ENCODE results near the gene PTPN20.

Gene PTPN20

GRCh38 chr10:47028466-47028865, 117.2 kb downstream of the PTPN20 start:
- DNase-seq (ENCODE audit: extremely low read depth, insufficient read length): no peak
- Histone ChIP-seq H3K4me3 (replicated peaks; ENCODE audit: low read depth, low read length) (no peak overlapping the region), H3K27me3 (replicated peaks; ENCODE audit: control insufficient read depth, insufficient read depth, low read length) (peaks cover 2% of the 10 kb centered on the region), H3K36me3 (ENCODE audit: control insufficient read depth, insufficient read depth, low read length) (no peaks in the 10 kb centered on the region)
- TF ChIP-seq CTCF (IDR thresholded peaks at IDR 0.05; ENCODE audit: insufficient read depth, low read length, poor library complexity, severe bottlenecking): no peak

- H3K36me3 ChIP-seq (ENCODE audit: control insufficient read depth, insufficient read depth, low read length): no peaks in the 10 kb centered on the region
- H3K27me3 ChIP-seq (replicated peaks; ENCODE audit: control insufficient read depth, insufficient read depth, low read length): peaks cover 2% of the 10 kb centered on the region
- TF ChIP-seq CTCF (IDR thresholded peaks at IDR 0.05; ENCODE audit: insufficient read depth, low read length, poor library complexity, severe bottlenecking): no peak
- H3K4me3 ChIP-seq (replicated peaks; ENCODE audit: low read depth, low read length): no peak overlapping the region
- no peak for DNase-seq (ENCODE audit: extremely low read depth, insufficient read length)
Observed at GRCh38 chr10:47029181-47030009, 118.2 kb downstream of the PTPN20 start.

GRCh38 chr10:47030191-47030703, 119.0 kb downstream of the PTPN20 start:
- no peak for DNase-seq (ENCODE audit: extremely low read depth, insufficient read length)
- peaks cover 2% of the 10 kb centered on the region for H3K27me3 ChIP-seq (replicated peaks; ENCODE audit: control insufficient read depth, insufficient read depth, low read length)
- no peaks in the 10 kb centered on the region for H3K36me3 ChIP-seq (ENCODE audit: control insufficient read depth, insufficient read depth, low read length)
- no peak overlapping the region for H3K4me3 ChIP-seq (replicated peaks; ENCODE audit: low read depth, low read length)
- TF ChIP-seq CTCF (IDR thresholded peaks at IDR 0.05; ENCODE audit: insufficient read depth, low read length, poor library complexity, severe bottlenecking): no peak

- no peak overlapping the region for H3K4me3 ChIP-seq (replicated peaks; ENCODE audit: low read depth, low read length)
- no peak for DNase-seq (ENCODE audit: extremely low read depth, insufficient read length)
- H3K27me3 ChIP-seq (replicated peaks; ENCODE audit: control insufficient read depth, insufficient read depth, low read length): peaks cover 2% of the 10 kb centered on the region
- TF ChIP-seq CTCF (IDR thresholded peaks at IDR 0.05; ENCODE audit: insufficient read depth, low read length, poor library complexity, severe bottlenecking): peak; percentile 31
- no peaks in the 10 kb centered on the region for H3K36me3 ChIP-seq (ENCODE audit: control insufficient read depth, insufficient read depth, low read length)
Observed at GRCh38 chr10:47031211-47031900, 120.1 kb downstream of the PTPN20 start.

GRCh38 chr10:47031901-47032465, 120.8 kb downstream of the PTPN20 start:
- DNase-seq (ENCODE audit: extremely low read depth, insufficient read length): no peak
- H3K4me3 ChIP-seq (replicated peaks; ENCODE audit: low read depth, low read length): no peak overlapping the region
- H3K27me3 ChIP-seq (replicated peaks; ENCODE audit: control insufficient read depth, insufficient read depth, low read length): peaks cover 2% of the 10 kb centered on the region
- no peaks in the 10 kb centered on the region for H3K36me3 ChIP-seq (ENCODE audit: control insufficient read depth, insufficient read depth, low read length)
- TF ChIP-seq CTCF (IDR thresholded peaks at IDR 0.05; ENCODE audit: insufficient read depth, low read length, poor library complexity, severe bottlenecking): no peak
